Pancreas (tissue), 10 donors: ENCODE results near the gene FAM228A. TPM values are rescaled to one million over a fixed set of nuclear protein-coding genes. Genes with fewer than 3 reads are reported as not detected.

Experiments
- ATAC-seq, 4 donors: fragments of 200-7000 bp; cut with Tn5 transposase; one replicate each; pipeline versions ENCODE4 v1.8.0 to v1.9.1; 2020; ENCODE audit warnings: mild to moderate bottlenecking in 4 of 4, moderate library complexity in 4 of 4
- DNase-seq, 6 donors: peaks; one replicate each; pipeline ENCODE4 v3.0.0-alpha.2; 2020
- FAIRE-seq: peaks from 2 replicates; lab custom pipeline; 2012; peaks lifted over from hg19 to GRCh38; lab: Jason Lieb, UNC
- H3K27ac ChIP-seq, 4 donors: fragments of 200-600 bp; sonication (generic); 1 replicate in 3 of 4; 2 replicates in 1 of 4; pipeline versions ENCODE4 v1.5.0 to v1.8.0; 2020
- H3K27me3 ChIP-seq, 4 donors: fragments of 200-600 bp; one replicate each; pipeline ENCODE4 v1.8.0; 2021
- H3K36me3 ChIP-seq, 3 donors: fragments of 200-600 bp; sonication (generic) in 1 of 3; one replicate each; pipeline versions ENCODE4 v1.5.0 to v1.8.0; 2020 to 2021
- H3K4me1 ChIP-seq, 3 donors: fragments of 200-600 bp; one replicate each; pipeline ENCODE4 v1.8.0; 2021
- H3K4me3 ChIP-seq, 4 donors: fragments of 200-600 bp; sonication (generic) in 2 of 4; one replicate each; pipeline versions ENCODE4 v1.5.0 to v1.8.0; 2020 to 2021
- H3K9me3 ChIP-seq, 4 donors: fragments of 200-600 bp; one replicate each; pipeline ENCODE4 v1.8.0; 2021
- WGBS, 2 donors: extraction: QIAGEN DNeasy Blood & Tissue Kit; methylation state at CpG; one replicate each; pipeline ENCODE4 v1.1.7; 2013; 5-methylcytosine and 5-hydroxymethylcytosine counted together
- intact Hi-C, 3 donors: fragments of 100-400 bp; cut with DNase I; formaldehyde crosslinking; loops; one replicate each; pipeline versions ENCODE4 v1.11.1 to v1.14.2; 2022
- polyA plus RNA-seq, 2 donors: library from polyadenylated mRNA; stranded (reverse); fragments of 200-250 nt; gene quantifications; one replicate each; pipeline ENCODE4 v1.2.3, GENCODE V29; 2013
- total RNA-seq, 6 donors: library from RNA; stranded (reverse); fragmentation: NEBNext Ultra II Directional in 4 of 6; extraction: Animal tissue kit (Norgen Biotek cat#: 25700) in 4 of 6; gene quantifications; one replicate each; pipeline versions ENCODE4 v1.2.1 to v1.2.4, GENCODE V29; 2021 to 2023
- TF ChIP-seq, protein P1 (sequence below), 4 donors: fragments of 200-600 bp; sonication (generic) in 3 of 4; IDR thresholded peaks; one replicate each; pipeline versions ENCODE4 v1.5.0 to v1.8.0; 2021; ENCODE audit warnings: antibody characterized with exemption in 4 of 4
- donor health status: healthy with polysubstance abuse.
- donor health status: DM: no; HTN: no; CAD: no; lungs with moderate emphysema.
- donor health status: DM: no; HTN: no; CAD: no.
- donor health status: control.
- donor health status: control.
- donor health status: Bipolar disorder and iron deficiency.
- donor health status: DM: yes; HTN: yes; CAD: no.
- donor health status: DM: no; HTN: no; CAD: no.
- donor health status: DM: no; HTN: no; CAD: no.
- donor health status: DM: yes; HTN: yes; CAD: no.

Gene FAM228A
- total and polyA plus RNA-seq, 8 donors = 0.19 to 0.56 (median 0.34) TPM; not detected in 1

DNA sequence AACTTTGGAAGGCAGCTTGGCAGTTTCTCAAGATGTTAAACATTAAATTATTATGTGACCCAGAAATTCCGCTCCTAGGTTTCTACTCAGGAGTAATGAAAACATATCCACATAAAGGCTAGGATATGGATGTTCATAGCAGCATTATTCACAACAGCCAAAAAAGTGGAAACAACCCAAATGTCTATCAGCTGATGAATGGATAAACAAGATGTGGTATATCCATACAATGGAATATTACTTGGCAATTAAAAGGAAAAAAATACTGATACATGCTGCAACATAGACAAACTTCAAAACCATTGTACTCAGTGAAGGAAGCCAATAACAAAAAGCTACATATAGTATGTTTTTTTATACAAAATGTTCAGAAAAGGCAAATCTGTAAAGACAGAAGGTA lies 12.4 kb upstream of the FAM228A start:
- Histone ChIP-seq H3K9me3 (no peaks in the 10 kb centered on the region), H3K4me3 (no peak overlapping the region), H3K36me3 (no peaks in the 10 kb centered on the region), H3K27ac (no peak overlapping the region), H3K4me1 (no peaks in the 10 kb centered on the region), H3K27me3 (no peaks in the 10 kb centered on the region)
- 100% methylated on average over 1 of the region's 1 CpG for WGBS, 2 donors
- DNase-seq = no peak
- intact Hi-C loops = no loop called here
- no peak for ATAC-seq
- TF ChIP-seq, protein P1, sequence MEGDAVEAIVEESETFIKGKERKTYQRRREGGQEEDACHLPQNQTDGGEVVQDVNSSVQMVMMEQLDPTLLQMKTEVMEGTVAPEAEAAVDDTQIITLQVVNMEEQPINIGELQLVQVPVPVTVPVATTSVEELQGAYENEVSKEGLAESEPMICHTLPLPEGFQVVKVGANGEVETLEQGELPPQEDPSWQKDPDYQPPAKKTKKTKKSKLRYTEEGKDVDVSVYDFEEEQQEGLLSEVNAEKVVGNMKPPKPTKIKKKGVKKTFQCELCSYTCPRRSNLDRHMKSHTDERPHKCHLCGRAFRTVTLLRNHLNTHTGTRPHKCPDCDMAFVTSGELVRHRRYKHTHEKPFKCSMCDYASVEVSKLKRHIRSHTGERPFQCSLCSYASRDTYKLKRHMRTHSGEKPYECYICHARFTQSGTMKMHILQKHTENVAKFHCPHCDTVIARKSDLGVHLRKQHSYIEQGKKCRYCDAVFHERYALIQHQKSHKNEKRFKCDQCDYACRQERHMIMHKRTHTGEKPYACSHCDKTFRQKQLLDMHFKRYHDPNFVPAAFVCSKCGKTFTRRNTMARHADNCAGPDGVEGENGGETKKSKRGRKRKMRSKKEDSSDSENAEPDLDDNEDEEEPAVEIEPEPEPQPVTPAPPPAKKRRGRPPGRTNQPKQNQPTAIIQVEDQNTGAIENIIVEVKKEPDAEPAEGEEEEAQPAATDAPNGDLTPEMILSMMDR (IDR thresholded peaks at IDR 0.05) = no peak
- FAIRE-seq = no peak

DNA sequence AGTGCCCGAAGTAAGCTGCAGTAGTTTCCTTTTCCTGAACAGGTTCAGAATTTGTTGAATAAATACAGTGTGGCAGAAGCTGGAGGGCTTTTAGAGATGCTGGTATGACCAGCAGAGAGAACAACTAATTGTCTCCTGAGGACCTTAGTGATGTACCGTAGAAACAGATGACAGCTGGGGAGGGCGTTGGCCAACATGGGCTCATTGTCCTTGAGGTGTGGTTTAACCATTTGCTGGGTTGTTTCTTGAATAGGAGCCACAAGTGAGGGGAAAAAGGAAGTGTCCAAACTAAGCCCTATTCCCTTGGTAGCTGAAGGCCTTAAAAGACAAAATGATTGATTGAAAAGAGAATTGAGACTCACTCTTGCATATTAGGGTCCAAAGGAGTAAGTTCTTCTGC lies 11.7 kb upstream of the FAM228A start:
- no peak for FAIRE-seq
- Histone ChIP-seq H3K4me1 (no peaks in the 10 kb centered on the region), H3K27me3 (no peaks in the 10 kb centered on the region), H3K36me3 (no peaks in the 10 kb centered on the region), H3K4me3 (no peak overlapping the region), H3K27ac (no peak overlapping the region), H3K9me3 (no peaks in the 10 kb centered on the region)
- WGBS, 2 donors = 56 to 60% methylated on average over 3 of the region's 3 CpGs
- ATAC-seq = no peak
- TF ChIP-seq, protein P1 (IDR thresholded peaks at IDR 0.05) = no peak
- intact Hi-C loops = no loop called here
- DNase-seq = no peak

GRCh38 chr2:24163601-24164000 lies 11.3 kb upstream of the FAM228A start:
- DNase-seq = no peak
- 55 to 79% methylated on average over 2 of the region's 2 CpGs for WGBS, 2 donors
- no peaks in the 10 kb centered on the region for H3K27me3 ChIP-seq
- no peaks in the 10 kb centered on the region for H3K4me1 ChIP-seq
- TF ChIP-seq, protein P1 (IDR thresholded peaks at IDR 0.05) = no peak
- no peaks in the 10 kb centered on the region for H3K36me3 ChIP-seq
- ATAC-seq = no peak
- H3K9me3 ChIP-seq = no peaks in the 10 kb centered on the region
- H3K4me3 ChIP-seq = no peak overlapping the region
- no peak for FAIRE-seq
- H3K27ac ChIP-seq = no peak overlapping the region
- intact Hi-C loops = no loop called here

DNA sequence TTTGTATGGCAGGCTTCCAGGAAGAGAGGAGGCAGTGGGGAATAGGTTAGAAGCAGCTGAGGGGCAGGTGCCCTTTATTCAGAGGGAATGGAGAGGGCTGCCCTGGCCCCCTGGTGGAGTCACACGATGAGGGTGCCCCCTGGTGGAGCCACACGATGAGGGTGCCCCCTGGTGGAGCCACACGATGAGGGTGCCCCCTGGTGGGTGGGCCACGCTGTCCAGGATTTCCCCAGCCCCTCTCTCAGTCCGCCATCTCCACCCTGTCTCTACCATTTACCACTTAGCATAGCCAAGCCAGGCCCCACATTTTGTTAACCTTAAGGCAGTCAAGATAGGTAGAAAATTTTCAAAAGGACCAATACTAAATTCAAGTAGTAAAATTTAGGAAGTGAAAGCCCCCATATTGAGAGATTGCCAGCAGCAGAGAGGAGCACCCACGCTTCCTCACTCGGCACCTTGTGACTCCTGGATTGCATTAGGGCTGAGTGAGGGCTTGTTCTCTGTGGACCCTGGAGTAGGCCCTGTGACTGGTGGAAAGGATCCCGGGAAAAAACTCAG lies 10.4 kb upstream of the FAM228A start:
- TF ChIP-seq, protein P1 (IDR thresholded peaks at IDR 0.05) = peak in 3 of 4 donors; percentile 7 to 32 (median 29)
- Histone ChIP-seq H3K4me3 (no peak overlapping the region), H3K27me3 (no peaks in the 10 kb centered on the region), H3K27ac (no peak overlapping the region), H3K4me1 (no peaks in the 10 kb centered on the region), H3K36me3 (no peaks in the 10 kb centered on the region), H3K9me3 (no peaks in the 10 kb centered on the region)
- intact Hi-C loops = no loop called here
- FAIRE-seq = no peak
- ATAC-seq = peak in 3 of 4 donors; percentile 66 to 77 (median 73)
- DNase-seq = peak in 2 of 6 donors; percentile 17 to 73
- WGBS, 2 donors = 47 to 48% methylated on average over 8 of the region's 8 CpGs

DNA sequence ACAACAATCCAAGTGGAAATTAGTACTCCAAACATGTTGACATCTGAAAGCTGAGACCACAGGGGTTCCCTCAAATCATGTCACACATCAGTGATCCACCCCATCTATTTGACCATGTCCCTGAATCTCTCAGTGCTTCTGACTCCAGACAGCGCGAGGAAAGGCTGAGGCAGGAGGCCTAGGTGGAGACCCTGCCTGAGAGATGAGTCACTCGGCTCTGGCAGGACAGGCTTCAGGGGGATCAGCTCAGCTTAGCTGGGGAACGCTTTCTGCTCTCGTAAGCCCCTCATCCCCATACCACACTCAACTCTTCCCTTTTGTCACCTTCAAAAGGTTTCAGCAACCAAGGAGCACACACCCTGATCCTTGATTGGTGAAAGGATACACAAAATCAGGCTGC lies 5.8 kb upstream of the FAM228A start:
- WGBS, 2 donors = 88 to 93% methylated on average over 5 of the region's 5 CpGs
- no peaks in the 10 kb centered on the region for H3K9me3 ChIP-seq
- ATAC-seq (no peak), FAIRE-seq (no peak), DNase-seq (no peak)
- H3K36me3 ChIP-seq = no peaks in the 10 kb centered on the region
- TF ChIP-seq, protein P1 (IDR thresholded peaks at IDR 0.05) = no peak
- intact Hi-C loops = no loop called here
- H3K4me1 ChIP-seq = no peaks in the 10 kb centered on the region
- no peaks in the 10 kb centered on the region for H3K27me3 ChIP-seq
- no peak overlapping the region for H3K27ac ChIP-seq
- no peak overlapping the region for H3K4me3 ChIP-seq
